Gastrocnemius medialis (tissue), 4 donors: Measurements from ENCODE around the gene MUC2. TPM values are rescaled to one million over a fixed set of nuclear protein-coding genes. Genes with fewer than 3 reads are reported as not detected.

Source experiments
- ATAC-seq, 2 donors: fragments of 150-250 bp; one replicate each; pipeline ENCODE4 v1.9.1; 2016
- DNase-seq, 2 donors: peaks; one replicate each; pipeline ENCODE4 v3.0.0-alpha.2; 2019
- H3K27ac ChIP-seq, 4 donors: fragments of 200-600 bp; sonication (generic); 1 replicate in 1 of 4; 2 replicates in 3 of 4; pipeline ENCODE4 v1.5.1; 2016 to 2018; ENCODE audit warnings: mild to moderate bottlenecking in 2 of 4, moderate library complexity in 1 of 4
- H3K27me3 ChIP-seq, 3 donors: fragments of 200-600 bp; sonication (generic) in 2 of 3; 1 replicate in 1 of 3; 2 replicates in 2 of 3; pipeline versions ENCODE4 v1.5.1 to v1.6.0; 2016 to 2019; ENCODE audit warnings: mild to moderate bottlenecking in 1 of 3, moderate library complexity in 1 of 3
- H3K36me3 ChIP-seq, 2 donors: fragments of 200-600 bp; sonication (generic) in 1 of 2; one replicate each; pipeline ENCODE4 v1.5.1; 2017 to 2018
- H3K4me1 ChIP-seq, 2 donors: fragments of 200-600 bp; sonication (generic) in 1 of 2; one replicate each; pipeline ENCODE4 v1.5.1; 2016 to 2017; ENCODE audit warnings: mild to moderate bottlenecking in 2 of 2
- H3K4me3 ChIP-seq, 4 donors: fragments of 200-600 bp; sonication (generic) in 3 of 4; 1 replicate in 1 of 4; 2 replicates in 3 of 4; pipeline ENCODE4 v1.5.1; 2016 to 2019; ENCODE audit warnings: mild to moderate bottlenecking in 2 of 4
- H3K9me3 ChIP-seq, 3 donors: fragments of 200-600 bp; sonication (generic) in 2 of 3; 1 replicate in 1 of 3; 2 replicates in 2 of 3; pipeline ENCODE4 v1.5.1; 2016 to 2019
- CTCF ChIP-seq, 5 experiments: fragments of 450-650 bp in 3 of 5; fragments of 200-600 bp in 2 of 5; sonication (generic) in 2 of 5; IDR thresholded peaks in 4 of 5; conservative IDR thresholded peaks in 1 of 5; 1 replicate in 4 of 5; 2 replicates in 1 of 5; pipeline ENCODE4 v1.5.1; 2016 to 2019; ENCODE audit warnings: antibody characterized with exemption in 5 of 5, mild to moderate bottlenecking in 3 of 5, moderate library complexity in 3 of 5
- POLR2A ChIP-seq, 2 donors: fragments of 450-650 bp; IDR thresholded peaks; one replicate each; pipeline ENCODE4 v1.6.1; 2017; ENCODE audit warnings: antibody characterized with exemption in 2 of 2, mild to moderate bottlenecking in 2 of 2, moderate library complexity in 2 of 2
- in situ Hi-C, 4 donors: fragments of 200-750 bp; cut with MboI; loops; one replicate each; pipeline versions ENCODE4 v1.15.0 to v1.8.0; 2017; ENCODE audit warnings: low sequenced_read_pairs in 4 of 4
- intact Hi-C: fragments of 100-400 bp; cut with DNase I; formaldehyde crosslinking; loops from one replicate; pipeline ENCODE4 v1.15.1; 2023; ENCODE audit warnings: low total_unique reads
- total RNA-seq, 4 donors: library from RNA; depleted of rRNA; stranded (reverse); fragments of >200 nt; gene quantifications; one replicate each; pipeline versions ENCODE4 v1.1.0 to v1.2.3, GENCODE V29; 2016

The MUC2 gene
- total RNA-seq, result under 1 TPM in 1 of 4 donors, not detected in 3; 0.90 TPM

GRCh38 chr11:1074244-1075221 is at the start of gene MUC2:
Gene MUC2, plus strand, starts transcription at chr11:1074874.
- DNase-seq (no peak), ATAC-seq (no peak)
- no peaks in the 10 kb centered on the region for H3K27me3 ChIP-seq
- intact Hi-C loops (no loop called here), in situ Hi-C loops (no loop called here)
- H3K4me1 ChIP-seq, result peaks cover 6 to 8% of the 10 kb centered on the region in 2 donors
- no peak within 1 kb of the TSS for H3K4me3 ChIP-seq
- H3K27ac ChIP-seq, result no peak within 1 kb of the TSS
- TF ChIP-seq CTCF (IDR thresholded peaks at IDR 0.05 in 4 of 5, conservative IDR thresholded peaks at IDR 0.05 in 1 of 5) (no peak), POLR2A (IDR thresholded peaks at IDR 0.05) (no peak)
- H3K9me3 ChIP-seq, result no peaks in the 10 kb centered on the region
- H3K36me3 ChIP-seq, result no peaks in the 10 kb centered on the region

DNA sequence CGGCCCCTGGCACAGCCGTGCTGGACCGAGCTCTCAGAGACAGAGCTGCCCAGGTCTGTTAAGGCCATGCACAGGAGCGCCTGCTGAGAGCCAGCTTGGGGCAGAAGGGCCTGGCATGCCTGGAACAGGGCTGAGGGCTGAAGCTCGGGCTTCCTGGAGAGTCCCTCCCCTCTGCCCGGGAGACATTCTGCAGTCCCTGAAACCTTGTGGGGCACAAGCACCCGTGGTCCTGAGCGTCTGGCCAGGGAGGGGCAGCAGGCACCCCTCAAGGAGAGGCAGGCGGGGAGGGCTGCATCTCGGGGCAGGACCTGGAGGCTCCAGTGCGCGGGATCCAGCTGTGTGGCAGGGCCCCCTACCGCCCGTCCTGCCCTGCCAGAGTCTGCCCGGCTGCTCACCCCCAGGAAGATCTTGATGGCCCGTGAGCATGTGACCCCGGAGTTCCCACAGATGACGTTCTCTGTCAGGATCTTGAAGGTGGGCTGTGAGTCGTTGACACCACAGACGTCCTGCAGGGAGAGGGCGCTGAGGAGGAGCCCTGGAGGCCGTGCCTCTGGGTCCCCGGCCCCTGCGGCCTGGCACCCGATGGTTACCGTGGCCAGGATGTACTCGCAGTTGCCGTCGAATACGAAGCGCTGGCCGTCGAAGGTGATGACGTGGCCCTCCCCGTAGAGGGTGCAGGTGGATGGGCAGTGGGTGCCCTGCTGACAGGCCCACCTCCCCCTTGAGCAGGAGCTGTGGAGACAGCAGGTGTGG is 49.1 kb upstream of the MUC2 start:
- in situ Hi-C loops, result no loop called here
- intact Hi-C loops, result no loop called here
- no peak for DNase-seq

DNA sequence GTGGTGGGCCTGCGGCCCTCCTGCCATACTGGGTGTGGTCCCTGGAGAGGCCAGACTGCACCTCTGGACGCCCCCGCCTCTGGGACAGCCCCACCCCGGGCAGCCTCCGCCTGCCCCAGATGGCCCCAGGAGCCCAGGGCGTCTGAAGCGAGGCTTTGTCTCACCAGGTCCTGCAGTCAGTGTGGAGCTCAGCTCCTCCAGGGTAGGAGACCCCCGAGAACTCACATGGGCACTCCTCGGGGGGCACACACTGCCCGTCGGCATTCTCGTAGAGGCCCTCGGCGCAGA is 48.6 kb upstream of the MUC2 start:
- Histone ChIP-seq H3K27me3 (no peaks in the 10 kb centered on the region), H3K4me1 (no peaks in the 10 kb centered on the region), H3K4me3 (no peak overlapping the region), H3K9me3 (no peaks in the 10 kb centered on the region), H3K36me3 (no peaks in the 10 kb centered on the region), H3K27ac (no peak overlapping the region)
- in situ Hi-C loops, result no loop called here
- DNase-seq (no peak), ATAC-seq (no peak)
- TF ChIP-seq POLR2A (IDR thresholded peaks at IDR 0.05), result no peak
- intact Hi-C loops, result no loop called here

More for the DNA sequence above, 49.1 kb upstream of the MUC2 start:
- Histone ChIP-seq H3K4me3 (no peak overlapping the region), H3K36me3 (no peaks in the 10 kb centered on the region), H3K27ac (no peak overlapping the region), H3K27me3 (no peaks in the 10 kb centered on the region), H3K9me3 (no peaks in the 10 kb centered on the region), H3K4me1 (no peaks in the 10 kb centered on the region)
- TF ChIP-seq POLR2A (IDR thresholded peaks at IDR 0.05) (no peak), CTCF (IDR thresholded peaks at IDR 0.05 in 4 of 5, conservative IDR thresholded peaks at IDR 0.05 in 1 of 5) (no peak)
- no peak for ATAC-seq

DNA sequence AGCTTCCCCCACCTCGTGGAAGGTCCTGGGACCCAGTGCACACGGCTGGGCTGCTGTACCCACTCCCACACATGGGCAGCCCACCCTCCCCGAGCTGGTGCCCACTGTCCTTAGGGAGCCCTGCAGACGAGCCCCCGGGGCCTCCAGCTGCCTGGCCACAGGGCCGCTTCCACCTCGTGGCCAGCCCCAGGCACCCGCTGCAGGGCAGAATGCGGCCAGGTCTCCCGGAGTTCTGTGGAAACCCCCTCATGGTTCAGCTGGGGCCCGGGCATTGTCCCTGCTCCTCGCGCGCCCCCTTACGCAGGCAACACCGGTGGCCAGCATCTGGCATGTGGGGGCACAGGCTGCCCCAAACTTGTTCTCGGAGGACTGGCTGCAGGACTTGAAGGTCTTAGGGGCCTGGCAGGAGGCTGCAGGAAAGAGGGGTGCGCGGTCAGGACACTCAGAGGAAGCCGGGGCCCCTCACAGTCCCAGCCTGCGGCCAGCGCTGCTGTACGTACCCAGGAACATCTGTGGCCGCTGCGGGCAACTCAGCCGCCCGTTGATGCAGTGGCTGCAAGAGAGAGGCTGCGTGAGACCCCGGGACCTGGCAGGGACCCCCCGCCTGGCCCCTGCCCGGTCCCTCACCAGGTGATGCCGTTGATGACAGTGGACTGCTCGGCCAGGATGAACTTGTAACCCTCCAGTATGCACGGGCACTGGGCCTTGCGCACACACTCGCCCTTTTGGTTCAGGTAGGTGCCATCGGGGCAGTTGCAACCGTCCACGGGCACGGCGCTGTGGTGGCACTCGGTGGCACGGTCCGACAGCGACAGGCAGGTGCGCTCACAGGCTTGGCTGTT is 47.8 kb upstream of the MUC2 start:
- Histone ChIP-seq H3K4me1 (no peaks in the 10 kb centered on the region), H3K36me3 (no peaks in the 10 kb centered on the region), H3K4me3 (no peak overlapping the region), H3K9me3 (no peaks in the 10 kb centered on the region), H3K27me3 (no peaks in the 10 kb centered on the region), H3K27ac (no peak overlapping the region)
- in situ Hi-C loops (no loop called here), intact Hi-C loops (no loop called here)
- ATAC-seq (no peak), DNase-seq (no peak)
- TF ChIP-seq POLR2A (IDR thresholded peaks at IDR 0.05) (no peak), CTCF (IDR thresholded peaks at IDR 0.05 in 4 of 5, conservative IDR thresholded peaks at IDR 0.05 in 1 of 5) (no peak)
